ENCODE results near the gene SLC9A8. TPM values are rescaled to one million over a fixed set of nuclear protein-coding genes. Genes with fewer than 3 reads are reported as not detected.

SLC9A8 gene
- total RNA-seq, 4 donors from 2014 or later, result 7.1 to 12.4 (median 8.9) TPM

GRCh38 chr20:49785852-49786175 is 26.8 kb upstream of the SLC9A8 start:
- TF ChIP-seq, protein P1, sequence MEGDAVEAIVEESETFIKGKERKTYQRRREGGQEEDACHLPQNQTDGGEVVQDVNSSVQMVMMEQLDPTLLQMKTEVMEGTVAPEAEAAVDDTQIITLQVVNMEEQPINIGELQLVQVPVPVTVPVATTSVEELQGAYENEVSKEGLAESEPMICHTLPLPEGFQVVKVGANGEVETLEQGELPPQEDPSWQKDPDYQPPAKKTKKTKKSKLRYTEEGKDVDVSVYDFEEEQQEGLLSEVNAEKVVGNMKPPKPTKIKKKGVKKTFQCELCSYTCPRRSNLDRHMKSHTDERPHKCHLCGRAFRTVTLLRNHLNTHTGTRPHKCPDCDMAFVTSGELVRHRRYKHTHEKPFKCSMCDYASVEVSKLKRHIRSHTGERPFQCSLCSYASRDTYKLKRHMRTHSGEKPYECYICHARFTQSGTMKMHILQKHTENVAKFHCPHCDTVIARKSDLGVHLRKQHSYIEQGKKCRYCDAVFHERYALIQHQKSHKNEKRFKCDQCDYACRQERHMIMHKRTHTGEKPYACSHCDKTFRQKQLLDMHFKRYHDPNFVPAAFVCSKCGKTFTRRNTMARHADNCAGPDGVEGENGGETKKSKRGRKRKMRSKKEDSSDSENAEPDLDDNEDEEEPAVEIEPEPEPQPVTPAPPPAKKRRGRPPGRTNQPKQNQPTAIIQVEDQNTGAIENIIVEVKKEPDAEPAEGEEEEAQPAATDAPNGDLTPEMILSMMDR (IDR thresholded peaks at IDR 0.05; ENCODE audit: low read depth), result no peak

DNA sequence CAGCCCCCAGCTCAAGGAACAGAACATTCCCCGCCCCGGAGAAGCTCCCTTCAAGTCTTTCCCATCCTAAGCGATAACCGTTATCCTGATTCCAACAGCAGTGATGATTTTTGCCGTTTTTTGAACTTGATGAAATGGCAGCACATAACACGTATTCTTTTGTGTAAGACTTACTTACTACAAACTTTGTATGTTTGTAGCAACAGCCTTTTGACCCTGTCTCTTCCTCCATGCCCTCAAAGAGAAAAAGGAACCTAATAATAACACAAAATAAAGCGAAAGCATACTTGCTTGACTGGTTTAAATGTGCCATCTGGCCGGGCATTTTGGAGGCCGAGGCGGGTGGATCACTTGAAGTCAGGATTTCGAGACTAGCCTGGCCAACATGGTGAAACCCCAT is 26.4 kb upstream of the SLC9A8 start:
- TF ChIP-seq, protein P1 (IDR thresholded peaks at IDR 0.05; ENCODE audit: low read depth), result no peak

DNA sequence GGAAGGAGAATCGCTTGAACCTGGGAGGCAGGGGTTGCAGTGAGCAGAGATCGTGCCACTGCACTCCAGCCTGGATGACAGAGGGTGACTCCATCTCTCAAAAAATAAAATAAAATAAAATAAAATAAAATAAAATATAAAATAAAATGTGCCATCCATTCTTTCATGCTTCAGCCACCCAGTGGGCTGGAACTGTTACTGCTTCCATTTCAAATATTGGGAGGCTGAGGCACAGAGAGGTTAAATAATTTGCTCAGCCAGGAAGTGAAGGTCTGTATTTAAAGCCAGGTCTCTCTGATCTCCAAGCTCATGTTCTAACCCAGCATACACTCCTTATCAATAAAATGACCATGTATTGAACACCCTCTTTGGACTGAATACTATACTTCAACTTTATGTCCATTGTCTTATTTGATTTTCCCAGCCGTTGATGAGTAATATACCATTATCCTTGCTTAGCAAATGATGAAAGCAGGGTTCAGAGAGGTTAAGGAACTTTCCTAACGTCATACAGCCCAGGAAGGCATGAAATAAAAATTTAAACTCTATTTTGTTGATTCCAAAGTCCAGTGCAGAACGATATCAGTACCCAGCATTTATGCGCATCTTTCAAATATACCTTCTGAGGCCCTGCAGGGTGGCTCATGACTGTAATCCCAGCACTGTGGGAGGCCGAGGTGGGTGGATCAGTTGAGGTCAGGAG is 25.8 kb upstream of the SLC9A8 start:
- TF ChIP-seq, protein P1 (IDR thresholded peaks at IDR 0.05; ENCODE audit: low read depth), result no peak

DNA sequence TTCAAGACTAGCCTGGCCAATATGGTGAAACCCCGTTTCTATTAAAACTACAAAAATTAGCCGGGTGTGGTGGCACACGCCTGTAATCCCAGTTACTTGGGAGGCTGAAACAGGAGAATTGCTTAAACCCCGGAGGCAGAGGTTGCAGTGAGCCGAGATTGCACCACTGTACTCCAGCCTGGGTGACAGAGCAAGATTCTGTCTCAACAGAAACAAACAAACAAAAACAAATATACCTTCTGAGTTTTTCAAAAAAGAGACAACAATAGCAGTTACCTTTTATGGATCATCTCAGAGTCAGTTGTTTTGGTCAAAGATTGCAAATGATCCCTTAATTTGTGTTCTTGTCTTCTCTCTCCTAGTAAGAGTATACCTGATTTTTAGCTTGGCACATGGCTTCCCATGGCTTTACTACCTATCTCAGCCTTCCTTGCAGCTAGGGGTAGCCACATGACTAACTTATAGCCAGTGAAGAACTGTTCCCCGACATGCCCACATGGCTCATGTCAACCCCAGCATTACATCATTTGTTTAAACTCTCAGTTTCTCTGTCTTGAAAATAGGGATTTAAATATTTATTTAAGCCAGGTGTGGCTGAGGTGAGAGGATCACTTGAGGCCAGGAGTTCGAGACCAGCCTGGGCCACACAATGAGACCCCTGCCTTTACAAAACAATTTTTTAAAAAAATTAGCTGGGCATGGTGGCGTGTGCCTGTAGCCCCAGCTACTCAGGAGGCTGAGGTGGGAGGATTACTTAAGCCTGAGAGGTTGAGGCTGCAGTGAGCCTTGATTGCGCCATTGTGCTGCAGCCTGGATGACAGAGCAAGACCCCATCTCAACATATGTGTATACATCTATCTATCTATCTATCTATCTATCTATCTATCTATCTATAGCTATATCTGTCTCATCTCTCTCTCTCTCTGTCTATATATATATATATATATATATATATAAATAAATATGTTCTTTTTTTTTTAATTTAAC is 25.0 kb upstream of the SLC9A8 start:
- TF ChIP-seq, protein P1 (IDR thresholded peaks at IDR 0.05; ENCODE audit: low read depth), result no peak

GRCh38 chr20:49790077-49790798 is 22.4 kb upstream of the SLC9A8 start:
- TF ChIP-seq, protein P1 (IDR thresholded peaks at IDR 0.05; ENCODE audit: low read depth), result no peak

GRCh38 chr20:49791165-49791564 is 21.5 kb upstream of the SLC9A8 start:
- TF ChIP-seq, protein P1 (IDR thresholded peaks at IDR 0.05; ENCODE audit: low read depth), result no peak

- TF ChIP-seq, protein P1 (IDR thresholded peaks at IDR 0.05; ENCODE audit: low read depth), result no peak
These were observed 20.6 kb upstream of the SLC9A8 start for GRCh38 chr20:49792006-49792405.
